CD14-positive monocyte (primary cell): Measurements from ENCODE around the gene QKI. TPM values are rescaled to one million over a fixed set of nuclear protein-coding genes. Genes with fewer than 3 reads are reported as not detected.

Source experiments
- DNase-seq, 3 donors: peaks; one replicate each; pipeline ENCODE4 v3.0.0-alpha.2; 2011 to 2022
- H2AFZ ChIP-seq: 2 replicates; pipeline ENCODE4 v1.6.0; 2012; ENCODE audit warnings: mild to moderate bottlenecking, low read depth, low read length, inconsistent platforms; ENCODE audit not compliant: insufficient read depth, poor library complexity, severe bottlenecking
- H3K27ac ChIP-seq, 2 donors: 1 replicate in 1 of 2; 2 replicates in 1 of 2; pipeline ENCODE4 v1.5.1; 2012 to 2013; ENCODE audit warnings: low read length in 2 of 2, control low read depth in 1 of 2, inconsistent platforms in 1 of 2, low read depth in 1 of 2, mild to moderate bottlenecking in 1 of 2
- H3K27me3 ChIP-seq, 2 donors: one replicate each; pipeline versions ENCODE4 v1.6.0 to v1.6.1; 2011 to 2013; ENCODE audit warnings: low read length in 2 of 2; ENCODE audit not compliant: control insufficient read depth in 2 of 2, insufficient read depth in 2 of 2
- H3K36me3 ChIP-seq, 2 donors: replicated peaks in 1 of 2; 1 replicate in 1 of 2; 2 replicates in 1 of 2; pipeline versions ENCODE4 v1.5.1 to v1.6.1; 2012 to 2013; ENCODE audit warnings: low read length in 2 of 2, control low read depth in 1 of 2, inconsistent platforms in 1 of 2, mild to moderate bottlenecking in 1 of 2; ENCODE audit not compliant: insufficient read depth in 2 of 2, control insufficient read depth in 1 of 2
- H3K4me1 ChIP-seq, 2 donors: 1 replicate in 1 of 2; 2 replicates in 1 of 2; pipeline versions ENCODE4 v1.5.1 to v1.6.1; 2012 to 2013; ENCODE audit warnings: low read length in 2 of 2, control low read depth in 1 of 2, inconsistent platforms in 1 of 2, mild to moderate bottlenecking in 1 of 2, moderate library complexity in 1 of 2; ENCODE audit not compliant: insufficient read depth in 2 of 2, control insufficient read depth in 1 of 2
- H3K4me2 ChIP-seq: replicated peaks from 2 replicates; pipeline ENCODE3; 2012; ENCODE audit warnings: low read length, moderate library complexity, mild to moderate bottlenecking; ENCODE audit not compliant: poor library complexity, severe bottlenecking; ENCODE audit errors: extremely low read depth
- H3K4me3 ChIP-seq, 3 experiments: fragments of 200-600 bp in 1 of 3; sonication (generic) in 1 of 3; replicated peaks in 1 of 3; 1 replicate in 2 of 3; 2 replicates in 1 of 3; pipeline ENCODE4 v1.5.1; 2011 to 2013; ENCODE audit warnings: low read length in 3 of 3, mild to moderate bottlenecking in 3 of 3, control low read depth in 2 of 3, low read depth in 2 of 3, inconsistent platforms in 1 of 3, moderate library complexity in 1 of 3
- H3K79me2 ChIP-seq: 2 replicates; pipeline ENCODE4 v1.6.0; 2012; ENCODE audit warnings: mild to moderate bottlenecking, control low read depth, inconsistent platforms, low read length, moderate library complexity; ENCODE audit not compliant: insufficient read depth
- H3K9ac ChIP-seq: 2 replicates; pipeline ENCODE4 v1.6.0; 2017; ENCODE audit warnings: low read length, mild to moderate bottlenecking; ENCODE audit not compliant: insufficient read depth, poor library complexity, severe bottlenecking
- H3K9me3 ChIP-seq, 2 donors: replicated peaks in 1 of 2; 1 replicate in 1 of 2; 2 replicates in 1 of 2; pipeline versions ENCODE4 v1.5.1 to v1.6.1; 2012 to 2013; ENCODE audit warnings: low read length in 2 of 2, control low read depth in 1 of 2; ENCODE audit not compliant: control insufficient read depth in 1 of 2, insufficient read depth in 1 of 2
- H4K20me1 ChIP-seq: 2 replicates; pipeline ENCODE4 v1.6.0; 2012; ENCODE audit warnings: mild to moderate bottlenecking, low read length, control low read depth, moderate library complexity; ENCODE audit not compliant: insufficient read depth
- H3K27ac Mint-ChIP-seq, 7 donors: one replicate each; pipeline ENCODE4 v1.8.0; 2020; ENCODE audit warnings: mild to moderate bottlenecking in 7 of 7, mixed read lengths in 7 of 7, moderate library complexity in 6 of 7, inconsistent platforms in 2 of 7
- H3K27me3 Mint-ChIP-seq, 3 donors: one replicate each; pipeline ENCODE4 v1.8.0; 2021 to 2022; ENCODE audit warnings: low read depth in 3 of 3, mild to moderate bottlenecking in 3 of 3, mixed read lengths in 3 of 3, moderate library complexity in 3 of 3, inconsistent platforms in 1 of 3
- H3K36me3 Mint-ChIP-seq, 2 donors: one replicate each; pipeline ENCODE4 v1.8.0; 2020; ENCODE audit warnings: mixed read lengths in 2 of 2, inconsistent platforms in 1 of 2, mild to moderate bottlenecking in 1 of 2
- H3K4me1 Mint-ChIP-seq: one replicate; pipeline ENCODE4 v1.8.0; 2020; ENCODE audit warnings: mild to moderate bottlenecking, mixed read lengths
- H3K4me3 Mint-ChIP-seq, 2 donors: one replicate each; pipeline ENCODE4 v1.8.0; 2020; ENCODE audit warnings: mild to moderate bottlenecking in 2 of 2, mixed read lengths in 2 of 2, moderate library complexity in 1 of 2
- H3K9me3 Mint-ChIP-seq, 7 donors: one replicate each; pipeline ENCODE4 v1.8.0; 2020 to 2022; ENCODE audit warnings: mixed read lengths in 7 of 7, mild to moderate bottlenecking in 6 of 7, moderate library complexity in 6 of 7, inconsistent platforms in 2 of 7
- CTCF ChIP-seq: fragments of 200-600 bp; IDR thresholded peaks from one replicate; pipeline ENCODE4 v1.8.0; 2022; ENCODE audit warnings: antibody characterized with exemption, mild to moderate bottlenecking
- WGBS: methylation state at CpG from one replicate; pipeline ENCODE4 v1.1.5; 2013; ENCODE audit warnings: missing lambda C conversion rate; ENCODE audit not compliant: insufficient coverage; 5-methylcytosine and 5-hydroxymethylcytosine counted together
- intact Hi-C, 2 donors: fragments of 100-400 bp; cut with micrococcal nuclease; formaldehyde crosslinking; loops; one replicate each; pipeline versions ENCODE4 v1.15.0 to v1.15.1; 2023
- polyA plus RNA-seq, 3 donors: library from polyadenylated mRNA; depleted of rRNA in 1 of 3; unstranded in 2 of 3; stranded (reverse) in 1 of 3; fragments of 300-500 nt in 2 of 3; fragments of >200 nt in 1 of 3; fragmentation: Illumina TruSeq in 2 of 3; gene quantifications; 1 replicate in 2 of 3; 2 replicates in 1 of 3; pipeline ENCODE4 v1.2.3, GENCODE V29; 2012 to 2021

QKI gene
- polyA plus RNA-seq, 3 donors = 24.3 to 154 (median 71.8) TPM

DNA sequence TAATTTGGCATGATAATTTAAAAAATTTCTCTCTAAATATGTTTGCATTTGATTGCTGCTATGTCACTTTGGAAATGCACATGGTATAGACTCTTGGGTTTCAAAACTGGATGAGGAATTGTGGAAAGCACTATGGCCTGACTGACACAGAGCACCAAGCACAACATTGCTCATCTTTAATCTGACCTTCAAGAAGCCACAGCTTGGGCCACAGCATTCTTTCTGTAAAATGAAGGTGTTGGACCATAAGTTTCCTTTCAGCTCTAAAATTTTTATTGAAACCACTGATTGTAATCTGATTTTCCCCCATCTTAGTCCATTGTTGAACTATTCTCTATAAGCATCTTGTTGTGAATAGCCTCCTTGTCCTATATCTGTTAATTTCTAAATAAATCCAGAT, 41.0 kb downstream of the QKI start:
- Histone ChIP-seq H3K79me2 (peaks cover 100% of the 10 kb centered on the region), H3K4me3 (no peak overlapping the region), H3K4me1 (peaks cover 30 to 45% of the 10 kb centered on the region in 2 donors), H2AFZ (no peak overlapping the region), H4K20me1 (peaks cover 100% of the 10 kb centered on the region), H3K9ac (no peak overlapping the region), H3K36me3 (peaks cover 14 to 39% of the 10 kb centered on the region in 2 donors), H3K4me2 (no peak overlapping the region), H3K27ac (peak overlapping the region in 1 of 2 donors; percentile 22), H3K9me3 (no peaks in the 10 kb centered on the region), H3K27me3 (no peaks in the 10 kb centered on the region)
- DNase-seq = no peak
- H3K4me3 Mint-ChIP-seq = no peak overlapping the region
- H3K9me3 Mint-ChIP-seq = no peaks in the 10 kb centered on the region
- no peak for TF ChIP-seq CTCF
- peaks cover 22 to 38% of the 10 kb centered on the region in 2 donors for H3K36me3 Mint-ChIP-seq
- H3K27ac Mint-ChIP-seq = peak overlapping the region in 1 of 7 donors; percentile 58
- intact Hi-C loops = loop anchor here in 1 of 2 donors (5.0 kb wide), 1 partner anchor 33 kb away; no protein-coding TSS in a partner anchor
- no peaks in the 10 kb centered on the region for H3K27me3 Mint-ChIP-seq
- peaks cover 49% of the 10 kb centered on the region for H3K4me1 Mint-ChIP-seq

GRCh38 chr6:163457637-163458561, 43.4 kb downstream of the QKI start:
- 0% methylated on average over 1 of the region's 3 CpGs for WGBS
- H3K36me3 Mint-ChIP-seq = peaks cover 30 to 45% of the 10 kb centered on the region in 2 donors
- intact Hi-C loops = loop anchor here in 1 of 2 donors (5.0 kb wide), 1 partner anchor 36 kb away; no protein-coding TSS in a partner anchor
- H3K4me3 Mint-ChIP-seq = no peak overlapping the region
- peaks cover 100% of the 10 kb centered on the region for H3K79me2 ChIP-seq
- no peaks in the 10 kb centered on the region for H3K9me3 ChIP-seq
- TF ChIP-seq CTCF = no peak
- peaks cover 56% of the 10 kb centered on the region for H3K4me1 Mint-ChIP-seq
- H2AFZ ChIP-seq = no peak overlapping the region
- peak; percentile 60 to 70 (median 62) for DNase-seq
- no peaks in the 10 kb centered on the region for H3K27me3 ChIP-seq
- H4K20me1 ChIP-seq = peaks cover 100% of the 10 kb centered on the region
- H3K36me3 ChIP-seq = peaks cover 14 to 44% of the 10 kb centered on the region in 2 donors
- H3K4me2 ChIP-seq = peak overlapping the region; percentile 22
- H3K4me3 ChIP-seq = no peak overlapping the region
- H3K9me3 Mint-ChIP-seq = no peaks in the 10 kb centered on the region
- H3K4me1 ChIP-seq = peaks cover 30 to 51% of the 10 kb centered on the region in 2 donors
- peak overlapping the region; percentile 45 to 86 (median 75) for H3K27ac Mint-ChIP-seq
- H3K27ac ChIP-seq = peak overlapping the region in 1 of 2 donors; percentile 47
- no peaks in the 10 kb centered on the region for H3K27me3 Mint-ChIP-seq
- no peak overlapping the region for H3K9ac ChIP-seq
